ENCODE results near the gene ANTXR1. TPM values are rescaled to one million over a fixed set of nuclear protein-coding genes. Genes with fewer than 3 reads are reported as not detected.

ANTXR1 gene
- total and polyA plus RNA-seq, 2 of the 8 experiments (the other 6 are each of a cell fraction or from before 2014, with no cell fraction given): 15.8 to 44.3 TPM

DNA sequence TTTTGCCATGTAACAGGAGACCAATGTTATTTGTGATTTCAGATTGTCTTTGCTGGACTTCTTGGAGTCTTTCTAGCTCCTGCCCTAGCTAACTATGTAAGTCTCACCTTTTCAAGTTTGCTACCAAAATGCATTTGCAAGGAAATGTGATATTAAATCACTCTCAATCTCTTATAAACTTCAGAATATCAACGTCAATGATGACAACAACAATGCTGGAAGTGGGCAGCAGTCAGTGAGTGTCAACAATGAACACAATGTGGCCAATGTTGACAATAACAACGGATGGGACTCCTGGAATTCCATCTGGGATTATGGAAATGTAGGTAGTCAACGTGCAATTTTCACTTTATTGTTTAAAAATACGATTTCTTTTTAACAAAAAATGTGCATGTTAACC, 35.5 kb upstream of the ANTXR1 start (continued):
- no peak for TF ChIP-seq RAD21 (IDR thresholded peaks at IDR 0.05 in 1 of 2, conservative IDR thresholded peaks at IDR 0.05 in 1 of 2; ENCODE audit: low read depth in 2 of 2, low read length in 2 of 2)
- TF ChIP-seq TEAD4 (IDR thresholded peaks at IDR 0.05; ENCODE audit: low read depth, low read length): no peak
- no peak for TF ChIP-seq NRF1 (IDR thresholded peaks at IDR 0.05; ENCODE audit: low read depth, low read length)
- TF ChIP-seq SUZ12 (IDR thresholded peaks at IDR 0.05; ENCODE audit: low read length): no peak
- TF ChIP-seq, protein P1, sequence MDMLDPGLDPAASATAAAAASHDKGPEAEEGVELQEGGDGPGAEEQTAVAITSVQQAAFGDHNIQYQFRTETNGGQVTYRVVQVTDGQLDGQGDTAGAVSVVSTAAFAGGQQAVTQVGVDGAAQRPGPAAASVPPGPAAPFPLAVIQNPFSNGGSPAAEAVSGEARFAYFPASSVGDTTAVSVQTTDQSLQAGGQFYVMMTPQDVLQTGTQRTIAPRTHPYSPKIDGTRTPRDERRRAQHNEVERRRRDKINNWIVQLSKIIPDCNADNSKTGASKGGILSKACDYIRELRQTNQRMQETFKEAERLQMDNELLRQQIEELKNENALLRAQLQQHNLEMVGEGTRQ (IDR thresholded peaks at IDR 0.05; ENCODE audit: low read length): no peak
- no peak for TF ChIP-seq JUN (IDR thresholded peaks at IDR 0.05; ENCODE audit: low read depth, low read length)

Data from H1 (cell line).